Endothelial cell of umbilical vein (primary cell): ENCODE data around the gene KCNH1. TPM values are rescaled to one million over a fixed set of nuclear protein-coding genes. Genes with fewer than 3 reads are reported as not detected.

Experiments
- BruUV-seq: library from RNA; stranded (reverse); fragments of 400-500 nt; replicated peaks from 2 replicates; lab custom pipeline; 2021; lab: Mats Ljungman, UMichigan
- CTCF ChIA-PET: fragments of 300-600, 350-600 bp; sonication (Branson Sonifier 250); formaldehyde crosslinking; loops from one replicate; lab custom pipeline; 2021; ENCODE audit warnings: antibody characterized with exemption, inconsistent platforms; lab: Charles Lee
- POLR2A ChIA-PET: fragments of 300-600, 350-600 bp; sonication (Branson Sonifier 250); formaldehyde crosslinking; loops from one replicate; lab custom pipeline; 2021; ENCODE audit warnings: antibody characterized with exemption, inconsistent platforms; lab: Charles Lee
- DNase-seq: peaks from one replicate; pipeline ENCODE4 v3.0.0-alpha.2; 2011; ENCODE audit warnings: low read depth, low spot score
- FAIRE-seq: peaks from 2 replicates; lab custom pipeline; 2011; peaks lifted over from hg19 to GRCh38; lab: Jason Lieb, UNC
- H2AFZ ChIP-seq: 2 replicates; pipeline ENCODE4 v1.6.0; 2012; ENCODE audit warnings: low read depth, low read length, control low read depth, inconsistent platforms
- H3K27ac ChIP-seq: 2 replicates; pipeline ENCODE4 v1.5.1; 2011; ENCODE audit warnings: low read depth, mild to moderate bottlenecking, control low read depth, low read length, moderate library complexity; ENCODE audit not compliant: insufficient read depth
- H3K27me3 ChIP-seq, 2 experiments: 2 replicates each; pipeline versions ENCODE4 v1.6.0 to v1.6.1; 2011; ENCODE audit warnings: low read length in 2 of 2, mixed read lengths in 1 of 2; ENCODE audit not compliant: control insufficient read depth in 2 of 2, insufficient read depth in 2 of 2
- H3K36me3 ChIP-seq, 2 experiments: 2 replicates in 1 of 2; 3 replicates in 1 of 2; pipeline ENCODE4 v1.5.1; 2011; ENCODE audit warnings: low read length in 2 of 2, mild to moderate bottlenecking in 1 of 2, moderate library complexity in 1 of 2; ENCODE audit not compliant: control insufficient read depth in 2 of 2, insufficient read depth in 2 of 2; ENCODE audit errors: extremely low read depth in 1 of 2
- H3K4me1 ChIP-seq: 3 replicates; pipeline ENCODE4 v1.5.1; 2011; ENCODE audit warnings: mild to moderate bottlenecking, low read length; ENCODE audit not compliant: control insufficient read depth, insufficient read depth; ENCODE audit errors: extremely low read depth
- H3K4me2 ChIP-seq: 2 replicates; pipeline ENCODE4 v1.6.1; 2011; ENCODE audit warnings: low read length, control low read depth, mixed read lengths; ENCODE audit not compliant: insufficient read depth
- H3K4me3 ChIP-seq, 3 experiments: fragments of 200-600 bp in 1 of 3; sonication (generic), shearing (Covaris generic) in 1 of 3; replicated peaks in 1 of 3; 2 replicates each; pipeline ENCODE4 v1.5.1; 2011 to 2016; ENCODE audit warnings: control low read depth in 3 of 3, low read length in 3 of 3, mild to moderate bottlenecking in 2 of 3, inconsistent platforms in 1 of 3, low read depth in 1 of 3, moderate library complexity in 1 of 3; ENCODE audit not compliant: insufficient read depth in 1 of 3
- H3K79me2 ChIP-seq: 2 replicates; pipeline ENCODE4 v1.6.0; 2012; ENCODE audit warnings: low read length, inconsistent platforms; ENCODE audit not compliant: control insufficient read depth, insufficient read depth
- H3K9ac ChIP-seq: replicated peaks from 2 replicates; pipeline ENCODE3; 2011; ENCODE audit warnings: low read length, control low read depth; ENCODE audit not compliant: insufficient read depth; ENCODE audit errors: extremely low read depth
- H3K9me1 ChIP-seq: replicated peaks from 3 replicates; pipeline ENCODE4 v1.6.0; 2011; ENCODE audit warnings: mild to moderate bottlenecking, low read length; ENCODE audit not compliant: control insufficient read depth, insufficient read depth; ENCODE audit errors: extremely low read depth
- H3K9me3 ChIP-seq: replicated peaks from 2 replicates; pipeline ENCODE4 v1.5.1; 2012; ENCODE audit warnings: low read length, inconsistent platforms; ENCODE audit not compliant: control insufficient read depth, insufficient read depth
- H4K20me1 ChIP-seq: replicated peaks from 2 replicates; pipeline ENCODE3; 2011; ENCODE audit warnings: mild to moderate bottlenecking, low read length; ENCODE audit not compliant: control insufficient read depth, insufficient read depth; ENCODE audit errors: extremely low read depth
- EZH2 ChIP-seq: IDR thresholded peaks from 2 replicates; pipeline ENCODE4 v1.6.1; 2012; ENCODE audit warnings: borderline replicate concordance, low read depth, mild to moderate bottlenecking, moderate library complexity, low read length, inconsistent platforms; ENCODE audit not compliant: severe bottlenecking
- FOS ChIP-seq: IDR thresholded peaks from 2 replicates; pipeline ENCODE4 v1.6.1; 2011; ENCODE audit warnings: mild to moderate bottlenecking, low read length, moderate library complexity, borderline replicate concordance; ENCODE audit not compliant: insufficient read depth
- GATA2 ChIP-seq: IDR thresholded peaks from 2 replicates; pipeline ENCODE4 v1.7.0; 2011; ENCODE audit warnings: low read depth, mild to moderate bottlenecking, moderate library complexity, mixed read lengths, low read length; ENCODE audit not compliant: insufficient read length, insufficient read depth
- JUN ChIP-seq: IDR thresholded peaks from 2 replicates; pipeline ENCODE4 v1.6.1; 2011; ENCODE audit warnings: borderline replicate concordance, low read depth; ENCODE audit not compliant: insufficient read length, insufficient read depth
- MYC ChIP-seq: IDR thresholded peaks from one replicate; pipeline ENCODE4 v1.6.1; 2011; ENCODE audit warnings: mild to moderate bottlenecking, low read depth, low read length
- POLR2A ChIP-seq: IDR thresholded peaks from 2 replicates; pipeline ENCODE4 v1.6.1; 2012; ENCODE audit warnings: low read depth, mild to moderate bottlenecking, control low read depth, low read length
- POLR2AphosphoS5 ChIP-seq: IDR thresholded peaks from 2 replicates; pipeline ENCODE4 v1.6.1; 2012; ENCODE audit warnings: low read depth, mild to moderate bottlenecking, control low read depth, low read length, moderate library complexity; ENCODE audit not compliant: insufficient read depth
- dilution Hi-C: fragments of 300-500 bp; cut with MboI; formaldehyde crosslinking; loops from one replicate; pipeline ENCODE4 v1.15.0; 2019; ENCODE audit warnings: low sequenced_read_pairs; ENCODE audit not compliant: extremely low pct_ligation_motif_present
- intact Hi-C: fragments of 100-400 bp; cut with micrococcal nuclease; formaldehyde crosslinking; loops from one replicate; pipeline ENCODE4 v1.10.0; 2022
- polyA plus RNA-seq, 4 experiments: library from polyadenylated mRNA; depleted of rRNA in 3 of 4; stranded (reverse) in 3 of 4; unstranded in 1 of 4; fragments of >200 nt; gene quantifications; 2 replicates each; pipeline versions ENCODE4 v1.2.1 to v1.2.3, GENCODE V29; 2011 to 2012; ENCODE audit warnings: missing spikeins in 1 of 4
- total RNA-seq: library from RNA; stranded (reverse); gene quantifications from 2 replicates; pipeline ENCODE4 v1.2.3, GENCODE V29; 2021
- TF ChIP-seq, protein P1 (sequence below), 2 donors: IDR thresholded peaks; 1 replicate in 1 of 2; 2 replicates in 1 of 2; pipeline ENCODE4 v1.5.1; 2011; ENCODE audit warnings: low read length in 2 of 2, mild to moderate bottlenecking in 2 of 2, moderate library complexity in 2 of 2, control low read depth in 1 of 2, inconsistent platforms in 1 of 2, low read depth in 1 of 2; ENCODE audit not compliant: insufficient read depth in 1 of 2; ENCODE audit errors: extremely low read depth in 1 of 2
- TF ChIP-seq, protein P2 (sequence below): IDR thresholded peaks from 2 replicates; pipeline ENCODE4 v1.6.1; 2011; ENCODE audit not compliant: insufficient read depth, insufficient read length

Gene KCNH1
- total and polyA plus RNA-seq, 2 donors (not counting 3 experiments of a cell fraction or from before 2014, with no cell fraction given) = not detected

DNA sequence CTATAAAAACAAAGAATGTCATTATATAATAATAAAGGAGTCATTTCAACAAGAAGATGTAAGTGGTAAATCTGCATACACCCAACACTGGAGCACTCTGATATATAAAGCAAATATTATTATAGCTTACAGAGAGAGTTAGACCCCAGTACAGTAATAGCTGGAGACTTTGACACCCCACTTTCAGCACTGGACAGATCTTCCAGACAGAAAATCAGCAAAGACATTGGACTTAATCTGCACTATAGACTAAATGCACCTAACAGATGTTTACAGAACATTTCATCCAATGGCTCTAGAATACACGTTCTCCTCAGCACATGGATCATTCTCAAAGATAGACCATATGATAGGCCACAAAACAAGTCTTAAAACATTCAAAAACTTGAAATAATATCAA, 20.0 kb upstream of the KCNH1 start:
- no peak overlapping the region for H3K9ac ChIP-seq
- no peak overlapping the region for H3K4me2 ChIP-seq
- no TSS peak for BruUV-seq
- H3K4me3 ChIP-seq = no peak overlapping the region
- TF ChIP-seq, protein P1, sequence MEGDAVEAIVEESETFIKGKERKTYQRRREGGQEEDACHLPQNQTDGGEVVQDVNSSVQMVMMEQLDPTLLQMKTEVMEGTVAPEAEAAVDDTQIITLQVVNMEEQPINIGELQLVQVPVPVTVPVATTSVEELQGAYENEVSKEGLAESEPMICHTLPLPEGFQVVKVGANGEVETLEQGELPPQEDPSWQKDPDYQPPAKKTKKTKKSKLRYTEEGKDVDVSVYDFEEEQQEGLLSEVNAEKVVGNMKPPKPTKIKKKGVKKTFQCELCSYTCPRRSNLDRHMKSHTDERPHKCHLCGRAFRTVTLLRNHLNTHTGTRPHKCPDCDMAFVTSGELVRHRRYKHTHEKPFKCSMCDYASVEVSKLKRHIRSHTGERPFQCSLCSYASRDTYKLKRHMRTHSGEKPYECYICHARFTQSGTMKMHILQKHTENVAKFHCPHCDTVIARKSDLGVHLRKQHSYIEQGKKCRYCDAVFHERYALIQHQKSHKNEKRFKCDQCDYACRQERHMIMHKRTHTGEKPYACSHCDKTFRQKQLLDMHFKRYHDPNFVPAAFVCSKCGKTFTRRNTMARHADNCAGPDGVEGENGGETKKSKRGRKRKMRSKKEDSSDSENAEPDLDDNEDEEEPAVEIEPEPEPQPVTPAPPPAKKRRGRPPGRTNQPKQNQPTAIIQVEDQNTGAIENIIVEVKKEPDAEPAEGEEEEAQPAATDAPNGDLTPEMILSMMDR (IDR thresholded peaks at IDR 0.05; ENCODE audit: extremely low read depth in 1 of 2, insufficient read depth in 1 of 2, low read depth in 1 of 2, low read length in 2 of 2) = no peak
- no peak for TF ChIP-seq MYC
- TF ChIP-seq JUN = no peak
- TF ChIP-seq EZH2 = no peak
- TF ChIP-seq, protein P2, sequence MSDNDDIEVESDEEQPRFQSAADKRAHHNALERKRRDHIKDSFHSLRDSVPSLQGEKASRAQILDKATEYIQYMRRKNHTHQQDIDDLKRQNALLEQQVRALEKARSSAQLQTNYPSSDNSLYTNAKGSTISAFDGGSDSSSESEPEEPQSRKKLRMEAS = no peak
- TF ChIP-seq POLR2A = no peak
- TF ChIP-seq FOS = no peak
- TF ChIP-seq POLR2AphosphoS5 = no peak
- TF ChIP-seq GATA2 = no peak
- DNase-seq (no peak), FAIRE-seq (no peak)
- dilution Hi-C loops = no loop called here
- no peaks in the 10 kb centered on the region for H3K4me1 ChIP-seq
- no peak overlapping the region for H2AFZ ChIP-seq
- CTCF ChIA-PET = interaction anchor here (0.6 to 1.5 kb wide), 2 partner anchors 15 to 20 kb away, joined by 4 to 5 read pairs; partner anchors contain the start of gene KCNH1
- no peaks in the 10 kb centered on the region for H3K36me3 ChIP-seq
- H3K27me3 ChIP-seq = no peaks in the 10 kb centered on the region
- H3K79me2 ChIP-seq = no peaks in the 10 kb centered on the region
- intact Hi-C loops = no loop called here
- H4K20me1 ChIP-seq = no peaks in the 10 kb centered on the region
- no peaks in the 10 kb centered on the region for H3K9me3 ChIP-seq
- POLR2A ChIA-PET = no interaction called here
- no peak overlapping the region for H3K27ac ChIP-seq
- no peaks in the 10 kb centered on the region for H3K9me1 ChIP-seq
